Stimulated activated CD4-positive, alpha-beta T cell treated with anti-CD3 and anti-CD28 coated beads, Interleukin-15, amount 100 ng/mL, for 24 hours (primary cell): Measurements from ENCODE around the gene OR51B5.
"Not testable (repeated sequence)": the region's sequence is repeated elsewhere in the genome, so short reads cannot be mapped to it uniquely, and the experiment has no call there.

ENCODE experiments used
- DNase-seq: peaks from one replicate; pipeline ENCODE4 v3.0.0-alpha.2; 2020

The OR51B5 gene

DNA sequence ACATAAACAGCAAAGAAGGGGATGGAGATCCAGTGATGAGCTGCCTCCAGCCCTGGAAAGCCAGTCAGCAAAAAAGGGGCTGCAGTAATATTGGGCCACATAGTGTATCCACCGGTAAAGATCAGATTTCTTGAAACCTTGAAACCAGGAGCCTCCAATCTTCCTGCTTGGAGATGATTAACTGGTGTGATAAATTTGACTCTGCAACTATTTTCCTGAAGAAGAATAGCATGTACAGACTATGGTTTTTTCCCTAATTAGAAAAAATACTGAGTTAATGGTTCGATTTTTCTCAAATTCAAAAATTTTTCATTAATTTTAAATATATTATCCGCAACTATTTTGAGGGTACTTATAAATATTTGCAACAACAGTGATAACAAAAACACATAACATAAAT is 19.1 kb downstream of the OR51B5 start, which contains the start of gene OR51B2:
OR51B2 (minus strand) TSS at position 101 of the 400 bp plus-strand sequence; CDS start at position 101, 0 bp downstream.
- DNase-seq = no peak

DNA sequence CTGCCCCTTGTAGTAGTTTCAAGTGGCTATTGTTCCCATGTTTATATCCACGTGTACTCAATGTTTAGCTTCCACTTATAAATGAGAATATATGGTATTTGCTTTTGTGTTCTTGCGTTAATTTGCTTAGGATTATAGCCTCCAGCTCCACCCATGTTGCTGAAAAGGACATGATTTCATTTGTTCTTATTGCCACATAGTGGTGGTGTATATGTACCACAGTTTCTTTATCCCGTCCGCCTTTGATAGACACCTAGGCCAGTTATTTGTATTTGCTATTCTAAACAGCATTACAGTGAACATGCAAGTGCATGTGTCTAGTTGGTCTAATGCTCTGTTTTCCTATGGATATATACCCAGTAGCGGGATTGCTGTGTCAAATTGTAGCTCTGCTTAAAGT is 26.0 kb downstream of the OR51B5 start:
- no peak for DNase-seq

DNA sequence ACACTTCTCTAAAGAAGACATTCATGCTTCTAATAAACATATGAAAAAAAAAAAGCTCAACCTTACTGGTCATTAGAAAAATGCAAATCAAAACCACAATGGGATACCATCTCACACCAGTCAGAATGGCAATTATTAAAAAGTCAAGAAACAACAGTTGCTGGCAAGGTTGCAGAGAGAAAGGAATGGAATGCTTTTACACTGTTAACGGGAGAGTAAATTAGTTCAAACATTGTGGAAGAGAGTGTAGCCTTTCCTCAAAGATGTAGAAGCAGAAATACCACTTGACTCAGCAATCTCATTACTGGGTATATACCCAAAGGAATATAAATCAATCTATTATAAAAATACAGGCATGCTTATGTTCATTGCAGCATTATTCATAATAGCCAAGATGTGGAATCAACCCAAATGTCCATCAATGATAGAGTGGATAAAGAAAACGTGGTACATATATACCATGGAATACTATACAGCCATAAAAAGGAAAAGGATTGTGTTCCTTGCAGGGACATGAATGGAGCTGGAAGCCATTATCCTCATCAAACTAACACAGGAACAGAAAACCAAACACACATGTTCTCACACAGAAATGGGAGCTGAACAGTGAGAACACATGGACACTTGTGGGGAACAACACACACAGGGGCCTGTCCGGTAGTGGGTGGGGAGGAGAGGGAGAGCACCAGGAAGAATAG is 29.8 kb downstream of the OR51B5 start:
- not testable (repeated sequence) for DNase-seq

- no peak for DNase-seq
Observed at GRCh38 chr11:5310423-5310822, 32.9 kb downstream of the OR51B5 start.

DNA sequence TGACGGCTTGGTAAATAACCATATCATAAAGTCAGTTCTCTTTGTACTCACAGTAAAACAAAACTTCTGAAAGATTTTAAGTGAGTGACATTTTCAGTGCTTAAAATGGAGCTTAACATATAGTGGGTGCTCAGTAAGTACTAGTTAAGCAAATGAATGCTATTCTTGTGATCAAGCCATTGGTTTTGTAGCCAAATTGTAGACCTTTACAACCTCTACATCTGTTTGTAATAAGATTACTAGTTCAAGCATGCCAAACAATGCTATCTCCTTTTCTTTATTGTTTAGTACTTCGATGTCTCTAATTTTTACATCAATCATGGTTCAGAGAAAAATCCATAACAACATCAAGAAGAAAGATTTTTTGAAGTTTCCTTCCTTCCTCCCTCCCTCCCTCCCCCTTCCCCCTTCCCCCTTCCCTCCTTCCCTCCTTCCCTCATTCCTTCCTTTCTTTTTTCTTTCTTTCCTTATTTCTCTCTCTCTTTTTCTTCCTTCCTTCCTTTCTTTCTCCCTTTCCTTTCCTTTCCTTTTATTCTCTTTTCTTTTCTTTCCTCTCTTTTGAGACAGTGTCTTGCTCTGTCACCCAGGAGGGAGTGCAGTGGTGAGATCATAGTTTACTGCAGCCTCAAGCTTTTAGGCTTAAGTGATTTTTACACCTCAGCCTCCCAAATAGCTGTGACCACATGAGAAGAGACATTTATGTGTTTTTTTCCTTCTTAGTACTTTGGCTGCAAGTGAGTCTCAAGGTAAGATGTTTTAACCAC is 35.9 kb downstream of the OR51B5 start:
- no peak for DNase-seq

DNA sequence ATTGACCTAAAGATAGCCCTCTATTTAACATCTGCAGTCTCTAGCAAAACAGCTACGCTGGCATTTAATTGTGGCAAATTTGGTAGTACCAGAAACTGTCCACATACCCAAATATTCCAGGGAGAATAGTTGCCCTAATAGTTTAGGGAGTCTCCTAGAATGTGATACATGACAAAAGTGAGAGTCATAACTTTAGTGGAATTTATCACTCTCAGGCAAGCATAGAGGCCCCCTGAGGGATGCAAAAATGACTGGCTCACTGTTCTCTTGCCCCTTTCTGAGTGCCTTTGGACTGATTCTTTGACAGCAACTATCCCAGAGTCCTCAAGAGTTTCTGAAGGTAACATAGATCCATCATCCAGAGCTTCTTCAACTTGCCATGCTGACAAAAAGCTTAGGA is 39.3 kb downstream of the OR51B5 start:
- DNase-seq = no peak

- DNase-seq = no peak
Observed at GRCh38 chr11:5303626-5304025, 39.7 kb downstream of the OR51B5 start.

- DNase-seq = no peak
Observed at GRCh38 chr11:5301846-5302245, 41.5 kb downstream of the OR51B5 start, which contains the start of gene OR51B4. OR51B4 (minus strand) TSS chr11:5301946; CDS start chr11:5301946, 0 bp downstream.

DNA sequence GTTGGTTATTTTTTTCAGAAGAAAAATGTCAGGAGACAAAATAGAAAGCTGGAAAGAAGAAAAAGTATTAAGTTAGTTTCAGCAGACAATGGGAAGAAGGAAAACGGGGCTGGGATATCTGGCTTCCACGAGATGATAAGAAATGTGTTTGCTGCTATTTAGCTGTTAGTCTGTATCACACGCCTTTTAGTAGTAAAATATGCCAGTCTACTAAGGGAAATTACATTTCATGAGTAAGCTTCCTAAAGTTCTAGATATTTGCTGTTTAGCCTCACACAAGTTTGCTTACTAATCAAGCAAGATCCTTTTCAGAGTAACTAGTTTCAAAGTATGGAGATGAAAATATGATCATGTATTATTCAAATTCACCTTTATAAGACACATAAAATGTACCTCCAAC is 43.1 kb downstream of the OR51B5 start:
- DNase-seq = no peak

DNA sequence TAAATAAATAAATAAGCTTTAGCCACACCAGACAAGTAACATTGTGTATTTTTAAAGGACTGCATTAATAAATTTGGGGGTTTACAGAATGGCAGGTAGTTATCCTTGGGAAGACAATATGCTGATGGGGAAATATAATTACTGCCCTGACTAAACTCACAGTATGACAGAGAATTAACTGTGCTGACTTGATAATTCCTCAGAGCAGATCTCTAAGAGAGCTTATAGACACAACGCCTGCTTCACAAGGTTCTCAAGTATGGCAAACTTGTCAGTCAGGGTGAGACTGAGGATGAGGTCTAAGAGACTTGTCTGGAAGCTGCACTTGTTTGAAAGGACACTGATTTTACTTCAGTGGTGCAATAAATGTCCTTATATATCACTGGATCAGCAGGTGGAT is 44.9 kb downstream of the OR51B5 start:
- no peak for DNase-seq

DNA sequence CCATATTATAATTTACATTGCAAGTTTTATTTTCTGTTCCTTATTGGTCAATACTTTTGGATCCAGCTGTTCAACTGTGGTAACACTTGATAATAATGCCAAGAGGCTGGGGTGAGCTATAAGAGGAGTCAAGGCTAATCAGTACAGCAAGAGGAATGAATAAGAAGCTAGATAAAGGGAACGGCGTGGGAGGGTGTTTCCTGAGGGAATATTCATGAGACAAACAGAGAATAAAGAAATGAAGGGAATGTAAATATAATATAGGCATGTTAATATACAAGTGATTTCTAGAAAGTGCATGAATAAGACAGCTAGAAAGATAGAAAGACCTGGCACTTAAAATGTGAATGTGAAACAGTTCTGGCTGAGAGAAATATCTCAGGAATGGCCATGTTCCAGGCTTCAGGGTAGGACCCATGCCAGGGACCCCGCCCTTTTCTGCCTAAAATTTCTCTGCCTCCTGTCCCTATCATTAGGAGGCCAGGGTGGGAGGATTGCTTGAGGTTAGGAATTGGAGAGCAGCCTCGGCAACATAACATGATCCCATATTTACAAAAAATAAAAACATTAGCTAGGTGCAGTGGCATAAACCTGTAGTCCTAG is 45.5 kb downstream of the OR51B5 start:
- no peak for DNase-seq

DNA sequence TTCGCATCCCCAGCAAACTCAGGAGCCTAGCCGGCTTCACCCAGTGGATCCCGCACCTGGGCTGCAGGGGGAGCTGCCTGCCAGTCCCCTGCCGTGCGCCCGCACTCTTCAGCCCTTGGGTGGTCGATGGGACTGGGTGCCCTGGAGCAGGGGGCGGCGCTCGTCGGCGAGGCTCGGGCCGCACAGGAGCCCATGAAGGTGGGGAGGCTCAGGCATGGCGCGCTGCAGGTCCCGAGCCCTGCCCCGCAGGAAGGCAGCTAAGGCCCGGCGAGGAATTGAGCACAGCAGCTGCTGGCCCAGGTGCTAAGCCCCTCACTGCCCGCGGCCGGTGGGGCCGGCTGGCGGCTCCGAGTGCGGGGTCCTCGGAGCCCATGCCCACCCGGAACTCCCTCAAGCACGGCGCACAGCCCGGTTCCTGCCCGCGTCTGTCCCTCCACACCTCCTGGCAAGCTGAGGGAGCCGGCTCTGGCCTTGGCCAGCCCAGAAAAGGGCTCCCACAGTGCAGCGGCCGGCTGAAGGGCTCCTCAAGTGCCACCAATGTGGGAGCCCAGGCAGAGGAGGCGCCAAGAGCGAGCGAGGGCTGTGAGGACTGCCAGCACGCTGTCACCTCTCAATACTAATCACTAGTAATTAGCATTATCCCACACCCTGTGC is 48.9 kb downstream of the OR51B5 start:
- DNase-seq = not testable (repeated sequence)

- DNase-seq = no peak
Observed at GRCh38 chr11:5293028-5293427, 50.3 kb downstream of the OR51B5 start.
